Fibroblast of skin of right biceps (primary cell): ENCODE data around the gene PGC.

Source experiments
- DNase-seq: peaks from one replicate; pipeline ENCODE4 v3.0.0-alpha.2; 2013

PGC gene

DNA sequence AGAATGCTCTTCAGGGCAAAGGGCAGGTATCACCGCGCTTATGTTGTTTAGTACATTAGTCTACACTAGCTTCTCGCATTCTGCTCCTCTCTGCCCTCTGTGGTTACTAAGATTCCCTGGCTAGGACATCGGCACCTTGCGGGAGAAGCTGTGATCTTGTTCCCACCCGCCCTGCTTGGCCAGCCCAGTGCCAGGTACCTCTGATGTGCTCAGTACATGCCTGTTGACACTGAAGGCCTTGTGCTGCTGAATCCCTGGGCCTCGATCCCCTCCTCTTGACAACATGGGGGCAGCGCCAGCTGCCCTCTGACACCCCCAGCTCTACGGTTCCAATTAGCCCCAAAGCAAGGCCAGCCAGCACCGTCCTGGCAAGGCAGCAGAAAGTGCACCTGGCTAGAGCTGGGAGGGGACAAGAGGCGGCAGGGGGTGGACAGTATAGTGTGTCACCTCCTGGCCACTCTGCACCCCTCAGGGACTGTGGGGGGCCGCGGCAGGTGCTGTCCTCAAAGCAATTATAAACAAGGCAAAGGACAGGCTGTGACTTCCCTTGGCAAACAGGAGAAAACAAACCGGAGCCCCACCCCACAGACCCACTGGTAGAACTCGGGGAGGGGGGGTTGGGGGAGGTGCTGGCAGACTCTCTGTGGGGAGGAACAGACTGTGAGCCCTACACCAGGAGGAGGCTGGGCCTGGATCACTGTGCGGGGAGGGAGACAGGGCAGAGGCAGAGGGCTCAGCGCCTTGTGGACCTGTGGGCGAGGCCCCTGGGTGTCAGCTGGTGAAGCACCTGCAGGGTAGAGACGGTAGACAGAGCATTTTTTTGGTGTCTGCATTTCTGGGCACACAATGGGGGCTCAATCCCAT lies 18.9 kb downstream of the PGC start:
- DNase-seq, result no peak

DNA sequence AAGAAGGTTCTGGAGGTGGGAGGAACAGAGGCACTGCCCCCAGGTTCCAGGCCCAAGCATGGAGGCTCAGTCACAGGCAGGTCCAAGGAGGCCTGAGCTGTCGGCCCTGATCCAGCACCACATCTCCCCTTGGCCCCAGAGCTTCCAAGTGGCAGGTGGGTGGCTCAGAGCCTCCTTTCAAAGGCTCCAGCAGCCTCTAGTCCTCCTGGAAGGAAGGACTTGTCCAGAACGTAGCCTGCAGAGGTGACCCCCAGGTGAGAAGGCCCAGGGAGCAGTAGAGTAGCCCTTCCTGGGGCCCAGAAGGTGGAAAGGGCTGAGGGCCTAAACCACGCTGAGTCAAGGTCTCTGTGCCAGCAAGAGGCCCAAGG lies 19.5 kb downstream of the PGC start:
- DNase-seq, result no peak

DNA sequence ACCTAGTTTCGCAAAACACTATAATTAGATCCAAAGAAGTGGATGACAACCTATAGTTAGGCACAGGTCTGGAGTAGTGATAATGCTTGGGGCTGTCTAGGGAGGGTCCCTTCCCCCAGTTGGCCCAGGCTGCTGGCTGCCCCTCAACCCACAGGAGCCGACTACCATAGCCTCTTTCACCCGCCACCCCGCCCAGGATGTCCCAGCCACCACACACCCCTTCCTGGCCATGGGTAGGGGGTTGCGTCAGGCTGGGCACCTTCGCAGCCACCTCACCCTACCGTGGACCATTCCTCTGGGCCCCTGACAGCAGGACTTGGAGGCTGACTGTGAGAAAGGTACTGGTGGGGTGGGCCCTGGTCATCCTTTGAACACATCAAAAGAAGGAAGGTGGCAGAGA lies 20.3 kb downstream of the PGC start:
- no peak for DNase-seq

DNA sequence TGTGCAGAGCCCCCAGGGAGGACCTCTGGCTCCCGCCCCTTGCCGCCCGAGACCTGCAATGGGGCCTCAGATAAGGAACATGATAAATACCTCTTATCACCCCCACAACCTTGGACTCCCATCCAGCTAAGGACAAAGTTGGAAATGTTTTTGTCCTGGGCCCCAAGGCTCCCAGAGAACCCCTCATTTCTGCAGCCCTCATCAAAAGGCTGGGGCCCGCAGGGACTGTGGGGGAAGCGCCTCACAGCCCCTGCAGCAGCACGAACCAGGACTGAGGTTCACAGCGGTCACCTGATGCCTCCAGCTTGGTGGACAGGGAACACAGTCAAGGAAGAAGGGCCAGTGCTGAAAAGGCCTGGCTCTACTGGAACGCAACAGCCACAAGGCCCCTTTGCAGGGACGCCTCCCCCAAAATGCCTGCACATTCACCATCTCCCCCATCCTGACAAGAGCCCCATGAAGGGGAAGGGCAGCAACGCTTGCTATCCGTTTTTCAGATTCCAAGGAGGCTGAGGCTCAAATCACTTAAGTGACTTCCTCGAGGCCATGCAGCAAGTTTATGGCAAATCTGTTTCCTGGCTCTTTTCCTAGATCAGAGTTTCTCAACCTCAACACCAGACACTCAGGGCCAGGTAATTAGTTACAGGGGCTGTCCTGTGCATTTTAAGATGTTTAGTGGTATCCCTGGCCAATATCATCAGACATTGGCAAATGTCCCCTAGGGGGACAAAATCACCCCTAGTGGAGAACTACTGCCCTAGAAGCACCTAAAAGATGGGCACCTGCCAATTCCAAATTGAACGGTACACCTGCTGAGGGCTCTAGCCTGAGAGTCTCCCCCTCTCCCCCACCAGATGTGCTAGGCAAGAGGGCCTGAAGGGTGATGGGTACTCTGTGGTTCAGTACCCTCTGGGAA lies 22.4 kb downstream of the PGC start:
- DNase-seq, result no peak

DNA sequence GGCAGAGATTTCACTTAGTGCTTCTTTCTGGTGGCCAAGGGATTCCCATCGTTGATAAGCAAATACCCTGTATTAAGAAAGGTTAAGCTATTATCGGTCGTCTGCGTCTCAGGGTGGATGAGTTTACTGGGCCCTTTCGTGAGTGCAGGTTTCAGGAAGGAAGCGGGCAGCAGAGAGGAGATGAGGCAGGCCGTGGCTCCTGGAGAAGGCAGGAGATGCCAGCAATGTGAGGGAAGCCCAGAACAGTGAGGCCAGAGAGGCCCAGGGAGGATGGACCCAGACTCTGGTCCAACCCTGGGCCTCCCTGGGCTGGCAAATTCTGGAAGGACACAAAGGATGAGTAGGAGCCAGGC lies 23.0 kb downstream of the PGC start:
- DNase-seq, result no peak

DNA sequence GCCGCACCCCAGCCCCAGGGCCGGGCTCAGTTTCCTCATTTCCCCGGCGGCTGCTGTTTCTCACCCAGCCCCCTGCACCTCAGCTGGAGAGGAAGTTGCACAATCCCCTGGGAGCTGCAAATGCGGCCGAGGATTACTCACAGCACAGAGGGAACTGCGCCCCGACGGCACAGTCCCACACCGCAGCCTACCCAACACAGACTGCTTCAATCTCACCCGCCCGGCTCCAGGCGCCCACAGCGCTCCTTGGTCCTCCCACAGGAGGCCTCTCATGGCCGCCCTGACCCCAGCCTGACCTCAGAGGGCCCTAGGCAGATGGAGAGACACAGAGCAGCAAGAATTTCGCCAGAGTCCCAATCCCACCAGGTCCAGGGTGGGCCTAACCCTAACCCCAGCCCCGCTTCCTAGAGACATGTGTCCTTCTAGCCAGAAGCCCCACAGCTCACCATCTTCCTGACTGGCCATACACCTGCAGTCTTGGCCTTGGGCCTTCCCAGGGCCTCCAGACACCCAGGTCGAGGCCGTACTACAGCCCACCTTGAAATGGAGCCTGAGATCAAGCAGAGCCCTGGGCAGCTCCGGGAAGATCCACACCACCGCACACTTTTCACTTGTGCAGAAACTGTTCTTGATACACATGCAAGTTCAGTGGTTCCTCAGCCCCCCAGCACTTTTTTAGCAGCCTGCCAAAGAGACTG lies 23.5 kb downstream of the PGC start:
- peak; percentile 90 for DNase-seq

DNA sequence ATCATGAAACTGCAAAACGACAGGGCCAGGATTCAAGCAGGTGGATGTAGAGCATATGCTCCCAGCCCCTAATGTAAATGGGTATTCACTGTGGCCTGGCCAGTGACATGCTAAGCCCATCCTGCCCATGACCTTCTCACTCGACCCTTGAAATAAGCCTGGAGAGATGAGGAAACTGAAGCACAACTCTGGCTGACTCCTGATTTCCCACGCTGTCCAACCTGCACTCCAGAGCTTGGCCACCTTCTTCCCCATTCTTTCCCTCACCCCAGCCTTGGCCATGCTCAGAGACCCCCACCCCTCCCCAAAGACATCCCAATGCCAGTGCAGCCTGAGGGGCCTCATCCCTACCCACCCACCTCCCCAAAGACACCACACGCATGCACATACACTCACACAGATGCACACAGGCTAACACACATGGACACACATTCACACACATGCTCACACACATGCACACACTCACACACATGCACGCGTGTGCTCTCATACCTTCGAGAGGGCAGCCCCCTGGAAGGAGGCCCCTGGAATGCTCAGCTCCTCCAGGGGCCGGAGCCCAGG lies 24.1 kb downstream of the PGC start:
- no peak for DNase-seq

DNA sequence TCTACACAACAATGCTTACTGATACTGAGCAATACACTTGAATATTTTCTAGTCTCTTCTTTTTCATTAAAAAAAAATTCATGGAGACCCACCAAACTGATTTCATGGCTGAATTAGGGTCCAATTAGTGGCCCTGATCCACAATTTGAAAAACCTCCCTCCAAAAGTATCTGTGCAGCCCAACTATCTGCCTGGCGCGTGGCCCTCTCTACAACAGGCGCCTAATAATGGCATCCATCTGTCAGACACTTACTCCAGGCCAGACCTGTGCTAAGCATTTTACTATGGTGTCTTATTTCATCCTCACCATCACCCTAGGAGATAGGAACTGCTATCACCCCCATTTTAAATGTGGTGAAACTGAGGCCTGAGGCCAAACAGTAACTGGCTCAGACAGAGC lies 25.8 kb downstream of the PGC start:
- no peak for DNase-seq

DNA sequence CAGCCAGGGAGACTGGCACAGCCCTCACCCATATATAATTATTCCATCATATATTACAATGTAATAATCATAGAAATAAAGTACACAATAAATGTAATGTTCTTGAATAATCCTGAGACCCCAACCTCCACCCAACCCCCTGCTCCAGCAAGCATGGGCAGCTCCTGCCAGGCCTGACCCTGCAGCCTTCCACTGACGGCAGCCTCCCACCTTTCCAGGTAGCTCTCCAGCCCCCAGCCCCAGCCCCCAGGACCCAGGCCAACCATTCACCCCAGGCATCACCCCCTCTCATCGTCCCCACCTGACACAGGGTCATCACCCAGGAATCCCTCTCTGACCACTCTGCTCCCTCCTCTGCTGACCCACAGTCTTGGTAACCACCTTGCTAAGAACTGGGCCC lies 26.4 kb downstream of the PGC start:
- no peak for DNase-seq

DNA sequence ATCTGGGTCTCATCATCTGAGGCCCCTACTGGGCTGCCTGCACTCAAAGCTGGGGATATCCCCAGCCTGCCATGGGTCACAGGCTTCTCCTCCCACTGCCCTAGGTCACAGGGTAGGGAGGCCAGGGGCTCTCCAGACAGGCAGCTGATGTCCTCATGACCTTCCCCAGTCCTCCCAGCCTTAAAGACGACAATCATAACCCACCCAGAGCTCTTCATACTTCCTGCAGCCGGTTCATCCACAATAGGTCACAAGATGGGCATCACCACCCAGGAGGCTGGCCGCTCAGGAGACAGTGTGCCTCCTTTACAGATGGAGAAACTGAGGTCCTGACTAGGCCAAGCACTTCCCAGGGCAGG lies 27.0 kb downstream of the PGC start:
- no peak for DNase-seq

DNA sequence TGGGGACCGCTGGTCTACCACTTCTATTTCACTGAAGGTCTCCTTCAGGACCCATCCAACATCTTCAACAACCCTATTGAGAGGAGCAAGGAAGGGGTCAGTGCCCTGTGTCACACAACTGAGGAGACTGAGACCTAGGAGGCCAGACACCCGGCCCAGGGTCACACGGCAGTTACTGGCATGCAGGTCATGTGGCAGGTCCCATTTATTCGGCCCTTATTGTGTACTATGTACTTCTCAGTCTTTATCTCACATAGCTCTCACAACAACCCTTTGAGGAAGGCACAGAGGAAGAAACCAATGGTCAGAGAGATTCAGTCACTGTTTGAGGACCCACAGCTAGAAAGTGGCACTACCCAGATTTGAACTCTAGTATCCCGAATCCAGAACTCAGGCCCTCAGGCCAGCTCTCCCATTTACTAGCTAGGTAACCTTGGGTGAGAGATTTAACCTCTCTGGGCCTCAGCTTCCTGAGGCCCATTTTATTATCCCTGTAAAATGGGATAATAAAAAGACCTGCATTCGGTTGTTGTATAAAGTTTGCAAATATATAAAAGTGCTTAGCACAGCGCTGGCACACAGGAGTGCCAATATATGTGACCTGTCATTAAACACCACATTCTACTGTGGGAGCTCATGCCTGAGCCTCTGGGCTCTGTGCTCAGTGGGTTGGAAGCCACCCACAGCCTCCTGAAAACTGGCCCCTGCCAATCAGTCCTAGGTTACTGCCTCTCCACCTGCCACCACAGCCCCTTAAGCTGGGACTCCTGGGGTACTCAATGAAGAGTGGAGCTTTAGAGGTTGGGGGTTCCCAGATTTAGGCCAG lies 27.5 kb downstream of the PGC start:
- DNase-seq, result no peak

DNA sequence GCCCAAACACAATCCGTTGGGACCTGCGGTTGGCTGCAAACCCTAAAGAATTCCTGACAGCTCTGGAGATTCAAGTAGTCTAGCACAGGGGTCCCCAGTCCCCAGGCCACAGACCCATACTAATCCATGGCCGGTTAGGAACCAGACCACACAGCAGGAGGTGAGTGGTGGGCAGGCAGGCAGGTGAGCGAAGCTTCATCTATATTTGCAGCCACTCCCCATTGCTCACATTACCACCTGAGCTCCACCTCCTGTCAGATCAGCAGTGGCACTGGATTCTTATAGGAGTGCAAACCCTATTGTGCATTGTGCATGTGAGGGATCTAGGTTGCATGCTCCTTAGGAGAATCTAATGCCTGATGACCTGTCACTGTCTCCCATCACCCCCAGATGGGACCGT lies 28.4 kb downstream of the PGC start:
- no peak for DNase-seq

DNA sequence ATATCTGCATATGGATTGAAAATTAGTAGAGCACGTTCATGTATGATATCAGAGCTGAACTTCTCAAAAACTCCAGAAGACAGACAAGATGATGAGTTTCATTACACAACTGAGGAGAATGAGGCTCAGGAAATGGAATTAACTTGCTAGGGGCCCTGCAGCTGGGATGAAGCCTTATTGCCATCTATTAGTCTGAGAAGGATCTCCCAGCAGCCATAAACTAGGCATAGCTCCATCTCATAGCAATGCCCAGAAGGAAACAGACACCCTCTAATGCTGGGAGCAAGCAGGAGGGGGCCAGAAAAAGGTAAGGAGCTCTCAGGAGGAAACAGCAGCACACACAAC lies 29.8 kb downstream of the PGC start:
- DNase-seq, result no peak

DNA sequence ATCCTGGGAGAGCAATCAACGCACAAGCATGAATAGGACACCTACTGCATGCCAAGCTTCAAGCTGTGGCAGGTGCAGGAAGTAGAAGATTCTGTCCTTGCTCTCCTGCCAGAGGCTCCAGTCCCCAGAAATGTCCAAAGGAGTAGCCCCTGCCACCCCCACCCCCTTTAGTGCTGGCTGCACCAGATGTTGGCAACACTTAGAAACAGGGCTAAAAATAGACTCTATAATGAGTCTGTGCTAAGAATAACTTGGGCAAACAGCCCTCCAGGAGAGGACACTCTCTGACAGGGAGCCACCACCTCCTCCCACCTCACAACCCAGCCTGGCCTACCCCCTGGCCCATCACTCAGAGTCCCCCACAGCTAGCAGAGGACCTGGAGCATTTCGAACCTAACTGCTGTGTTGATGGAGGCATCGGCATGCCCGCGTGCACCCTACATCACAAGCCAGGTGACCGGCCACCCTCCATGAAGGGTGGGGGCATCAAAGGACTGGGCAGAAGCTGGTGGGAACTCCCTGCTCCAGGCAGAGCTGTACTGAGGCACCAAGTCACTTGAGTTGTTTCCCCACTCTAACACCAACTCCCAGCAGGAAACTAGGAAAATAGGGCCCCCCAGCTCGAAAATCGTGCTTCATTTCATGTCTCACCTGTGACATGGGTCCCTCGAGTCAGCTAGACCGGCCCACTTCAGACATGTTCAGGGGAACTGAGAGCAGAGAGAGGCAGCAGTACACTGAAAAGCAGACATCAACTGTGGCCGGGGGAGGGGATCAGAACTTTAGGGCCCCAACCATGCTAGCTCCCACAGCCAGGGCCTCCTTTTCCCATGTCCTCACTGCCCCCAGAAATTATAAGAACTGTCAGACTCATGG lies 30.4 kb downstream of the PGC start:
- DNase-seq, result no peak

DNA sequence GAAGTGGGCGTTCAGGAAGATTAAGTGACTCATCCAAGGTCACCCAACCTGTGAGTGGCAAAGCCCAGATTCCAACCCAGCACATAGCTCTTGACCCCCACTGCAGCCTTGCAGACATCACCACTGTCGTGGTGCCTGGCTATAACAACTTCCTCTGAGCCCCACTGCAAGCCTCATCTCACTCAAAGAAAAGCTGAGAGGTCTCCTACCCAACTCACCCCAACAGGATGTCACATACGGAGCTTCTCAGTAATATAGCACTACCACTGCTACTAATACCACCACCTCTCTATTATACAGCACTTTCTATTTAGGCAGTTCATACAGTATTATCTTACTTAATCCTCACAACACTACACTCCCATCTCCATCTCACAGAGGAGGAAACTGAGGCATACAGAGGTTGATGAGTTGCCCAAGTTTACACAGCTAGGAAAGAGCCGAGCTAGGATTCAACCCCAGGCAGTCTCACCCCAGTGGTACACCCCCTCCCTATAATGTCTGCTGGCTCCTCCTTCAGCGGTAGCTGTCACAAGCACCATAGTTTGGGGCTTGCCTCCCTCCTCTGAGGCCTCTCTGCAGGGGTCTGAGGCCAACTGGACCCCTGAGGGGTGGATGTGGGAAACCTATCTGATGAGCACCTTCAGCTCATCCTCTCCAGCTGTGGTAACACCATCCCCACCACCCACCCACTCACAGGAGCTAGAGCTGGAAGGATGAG lies 31.2 kb downstream of the PGC start:
- no peak for DNase-seq

DNA sequence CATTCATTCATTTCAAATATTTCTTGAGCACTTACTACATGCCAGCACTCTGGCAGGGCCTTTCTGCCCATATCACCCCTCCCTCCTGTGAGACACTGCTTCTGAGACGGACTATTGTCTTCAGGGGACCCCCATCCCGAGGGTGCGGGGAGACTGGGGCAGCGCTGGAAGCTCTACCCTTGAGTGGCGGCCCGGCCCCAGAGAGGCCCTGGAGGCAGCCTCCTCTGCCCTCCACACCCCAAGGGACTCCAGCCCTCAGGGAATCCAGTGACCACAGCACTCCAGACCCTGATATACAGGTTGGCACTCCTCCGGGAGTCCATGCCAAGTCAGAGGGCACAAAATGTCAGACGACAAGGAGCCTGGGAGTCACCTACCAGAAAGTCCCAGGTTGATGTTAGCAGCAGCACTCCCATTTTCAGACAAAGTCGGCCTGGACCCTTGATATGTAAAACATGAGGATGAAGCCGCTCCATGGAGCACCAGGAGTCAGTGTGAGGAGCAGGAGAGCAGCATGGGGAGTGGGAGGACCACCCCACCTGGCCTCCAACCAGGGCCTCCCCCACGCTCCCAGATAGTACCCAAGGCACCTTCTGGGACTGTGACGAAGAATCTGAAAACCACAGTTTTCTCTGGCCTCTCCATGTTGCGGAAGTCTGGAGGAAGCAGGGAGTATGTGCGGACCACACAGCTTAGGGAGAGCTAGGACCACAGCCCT lies 32.5 kb downstream of the PGC start:
- no peak for DNase-seq

DNA sequence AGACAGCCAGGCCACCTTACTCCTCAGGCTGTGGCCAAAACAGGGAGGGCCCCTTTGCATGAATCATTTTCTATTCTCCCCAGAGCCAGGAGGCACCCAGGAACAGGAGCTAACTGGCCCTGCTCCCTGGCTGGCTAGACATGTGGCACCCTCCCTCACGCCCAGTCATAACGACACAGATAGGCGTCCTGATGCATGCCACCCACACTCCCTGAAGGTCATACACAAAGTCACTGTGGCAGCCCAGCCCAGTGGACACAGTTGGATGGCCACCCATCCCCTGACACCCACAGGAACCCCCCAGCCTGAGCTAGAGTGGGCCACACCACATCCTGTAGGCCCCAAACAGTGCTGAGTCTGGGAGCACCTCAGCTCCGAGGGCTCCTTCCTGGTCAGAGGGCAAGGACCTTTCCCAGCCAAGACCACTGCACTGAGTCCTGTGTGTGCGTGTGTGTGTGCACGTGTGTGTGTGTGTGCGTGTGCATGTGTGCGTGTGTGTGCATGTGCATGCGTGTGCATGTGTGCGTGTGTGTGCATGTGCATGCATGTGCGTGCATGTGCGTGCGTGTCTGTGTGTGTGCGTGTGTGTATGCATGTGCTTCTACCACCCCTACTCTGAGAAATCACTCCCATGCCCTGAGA lies 33.4 kb downstream of the PGC start:
- no peak for DNase-seq

DNA sequence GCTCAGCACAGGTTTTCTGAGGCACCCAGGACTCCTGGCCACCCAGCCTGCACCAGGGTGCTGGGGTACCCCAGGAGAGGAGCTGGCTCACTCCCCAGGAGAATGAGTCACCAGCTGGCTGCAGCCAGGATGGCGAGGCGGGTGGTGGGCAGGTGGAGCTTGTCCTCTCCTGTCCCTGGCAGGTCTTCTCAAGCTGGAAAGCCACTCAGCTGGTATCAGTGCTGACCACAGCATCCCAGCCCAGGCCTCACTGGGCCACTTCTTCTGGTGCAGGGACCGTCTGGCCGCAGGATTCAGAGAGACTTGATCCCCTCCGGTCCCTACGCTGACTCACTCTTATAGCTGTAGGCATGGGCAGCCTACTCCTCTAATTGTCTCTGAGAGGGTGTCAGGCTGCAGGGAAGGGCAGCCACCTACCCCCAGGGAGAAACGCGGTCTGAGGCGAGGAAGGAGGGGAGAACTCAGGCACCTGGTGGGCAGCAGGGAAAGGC lies 34.0 kb downstream of the PGC start:
- no peak for DNase-seq

DNA sequence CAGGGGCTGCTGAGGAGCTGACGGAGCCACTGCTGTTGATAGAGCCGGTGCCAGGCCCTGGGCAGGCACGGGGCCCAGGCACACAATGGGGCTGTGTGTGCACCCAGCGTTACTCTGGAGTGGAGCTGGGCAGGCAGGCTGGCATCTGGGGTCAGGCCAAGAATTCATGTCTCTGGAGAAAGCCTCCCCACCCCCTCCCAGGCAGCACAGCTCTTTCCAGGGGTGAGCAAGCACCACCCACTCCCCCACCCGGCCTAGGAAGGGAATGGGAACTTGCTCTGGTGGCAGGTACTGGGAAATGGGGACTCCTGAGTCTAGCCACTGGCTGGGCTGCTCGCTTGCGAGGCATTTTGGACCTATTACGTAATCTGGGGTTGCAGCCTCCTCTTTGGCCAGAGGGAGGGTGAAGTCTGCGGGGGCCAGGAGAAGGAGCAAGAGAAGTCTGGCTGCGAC lies 34.5 kb downstream of the PGC start:
- no peak for DNase-seq
